ENCODE measurements around the gene PRPF19. TPM values are rescaled to one million over a fixed set of nuclear protein-coding genes. Genes with fewer than 3 reads are reported as not detected.

The PRPF19 gene
- total RNA-seq, 4 donors from 2014 or later: 65.0 to 90.2 (median 84.1) TPM

DNA sequence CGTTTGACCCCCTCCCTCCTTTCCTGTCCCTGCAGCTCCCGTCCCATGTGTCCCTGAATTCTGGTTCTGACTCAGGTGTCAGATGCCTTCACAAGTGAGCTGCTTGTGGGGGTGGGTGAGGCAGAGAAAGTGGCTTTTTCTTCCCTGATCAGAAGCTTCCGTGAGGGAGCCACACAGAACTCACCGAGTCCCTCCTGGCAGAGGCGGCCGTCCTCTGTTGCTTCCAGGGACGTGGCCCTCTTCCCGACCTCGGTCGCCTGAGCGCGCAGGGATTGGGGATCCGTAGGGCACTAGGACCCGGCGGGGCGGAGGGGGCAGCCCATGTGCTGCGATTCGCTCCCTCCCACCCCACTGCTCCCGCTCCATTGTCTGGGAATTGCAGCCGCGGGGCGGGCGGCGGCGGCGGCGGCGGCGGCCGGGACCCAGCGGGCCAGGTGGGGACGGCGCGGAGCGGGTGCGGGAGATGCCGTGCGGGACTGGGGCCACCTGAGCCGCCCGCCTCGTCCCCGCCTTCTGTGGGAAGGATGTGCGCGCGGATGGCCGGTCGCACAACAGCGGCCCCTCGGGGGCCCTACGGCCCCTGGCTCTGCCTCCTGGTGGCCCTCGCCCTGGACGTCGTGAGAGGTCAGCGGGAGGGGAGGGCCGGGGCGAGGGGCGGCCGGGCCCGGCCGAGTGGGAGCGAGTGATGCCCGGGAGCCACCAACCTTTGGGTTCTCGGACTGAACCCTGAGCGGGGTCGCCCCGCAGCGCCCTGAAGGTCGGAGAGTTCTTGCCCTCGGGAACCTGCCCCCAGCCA lies 17.9 kb upstream of the PRPF19 start, which contains the start of gene TMEM132A:
Gene TMEM132A (plus strand): TSS at position 351 of the 796 bp plus-strand sequence. CDS start 174 bp downstream, at position 525.
- H3K36me3 ChIP-seq: peaks cover 31 to 53% (median 32%) of the 10 kb centered on the region in 3 donors
- peaks cover 0 to 30% (median 0%) of the 10 kb centered on the region in 4 donors for H3K27me3 ChIP-seq
- H3K4me1 ChIP-seq: peaks cover 28 to 67% (median 35%) of the 10 kb centered on the region in 3 donors
- intact Hi-C loops (cut with DNase I): no loop called here
- 0% methylated on average over 2 of the region's 69 CpGs; no CpG with 5 or more reads in 1 of the 2 donors for WGBS, 2 donors
- peak within 1 kb of the TSS; percentile 57 to 81 (median 63) for H3K4me3 ChIP-seq
- H3K27ac ChIP-seq: peak within 1 kb of the TSS; percentile 7 to 74 (median 50)
- no peak for DNase-seq
- H3K9me3 ChIP-seq: no peaks in the 10 kb centered on the region
- TF ChIP-seq, protein P1, sequence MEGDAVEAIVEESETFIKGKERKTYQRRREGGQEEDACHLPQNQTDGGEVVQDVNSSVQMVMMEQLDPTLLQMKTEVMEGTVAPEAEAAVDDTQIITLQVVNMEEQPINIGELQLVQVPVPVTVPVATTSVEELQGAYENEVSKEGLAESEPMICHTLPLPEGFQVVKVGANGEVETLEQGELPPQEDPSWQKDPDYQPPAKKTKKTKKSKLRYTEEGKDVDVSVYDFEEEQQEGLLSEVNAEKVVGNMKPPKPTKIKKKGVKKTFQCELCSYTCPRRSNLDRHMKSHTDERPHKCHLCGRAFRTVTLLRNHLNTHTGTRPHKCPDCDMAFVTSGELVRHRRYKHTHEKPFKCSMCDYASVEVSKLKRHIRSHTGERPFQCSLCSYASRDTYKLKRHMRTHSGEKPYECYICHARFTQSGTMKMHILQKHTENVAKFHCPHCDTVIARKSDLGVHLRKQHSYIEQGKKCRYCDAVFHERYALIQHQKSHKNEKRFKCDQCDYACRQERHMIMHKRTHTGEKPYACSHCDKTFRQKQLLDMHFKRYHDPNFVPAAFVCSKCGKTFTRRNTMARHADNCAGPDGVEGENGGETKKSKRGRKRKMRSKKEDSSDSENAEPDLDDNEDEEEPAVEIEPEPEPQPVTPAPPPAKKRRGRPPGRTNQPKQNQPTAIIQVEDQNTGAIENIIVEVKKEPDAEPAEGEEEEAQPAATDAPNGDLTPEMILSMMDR (IDR thresholded peaks at IDR 0.05): no peak
- TF ChIP-seq POLR2A (IDR thresholded peaks at IDR 0.05): peak in 1 of 4 donors; percentile 60

DNA sequence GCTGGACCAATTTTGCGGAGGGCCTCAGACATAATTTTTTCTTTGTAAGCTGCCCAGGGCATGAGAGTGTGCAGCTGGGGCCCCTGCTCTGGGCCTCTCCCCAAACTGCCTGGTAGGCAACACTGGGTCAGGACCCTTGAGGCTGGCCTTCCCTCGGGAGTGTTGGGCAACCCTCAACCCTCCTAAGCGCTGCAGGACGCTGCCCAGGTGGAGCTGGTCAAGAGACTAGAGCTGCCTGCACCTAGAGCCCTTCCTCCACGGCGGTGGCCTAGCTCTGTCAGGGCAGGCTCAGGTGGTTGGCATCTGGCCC lies 17.4 kb upstream of the PRPF19 start:
- Histone ChIP-seq H3K4me3 (peak overlapping the region in 3 of 4 donors; percentile 57 to 81 (median 68)), H3K27me3 (peaks cover 0 to 30% (median 0%) of the 10 kb centered on the region in 4 donors), H3K4me1 (peaks cover 32 to 73% (median 40%) of the 10 kb centered on the region in 3 donors), H3K27ac (peak overlapping the region in 2 of 4 donors; percentile 40 to 59), H3K9me3 (no peaks in the 10 kb centered on the region), H3K36me3 (peaks cover 31 to 48% (median 32%) of the 10 kb centered on the region in 3 donors)
- DNase-seq: no peak
- intact Hi-C loops (cut with DNase I): no loop called here
- TF ChIP-seq, protein P1 (IDR thresholded peaks at IDR 0.05): no peak
- TF ChIP-seq POLR2A (IDR thresholded peaks at IDR 0.05): no peak
- 71 to 80% methylated on average over 1 of the region's 6 CpGs for WGBS, 2 donors

DNA sequence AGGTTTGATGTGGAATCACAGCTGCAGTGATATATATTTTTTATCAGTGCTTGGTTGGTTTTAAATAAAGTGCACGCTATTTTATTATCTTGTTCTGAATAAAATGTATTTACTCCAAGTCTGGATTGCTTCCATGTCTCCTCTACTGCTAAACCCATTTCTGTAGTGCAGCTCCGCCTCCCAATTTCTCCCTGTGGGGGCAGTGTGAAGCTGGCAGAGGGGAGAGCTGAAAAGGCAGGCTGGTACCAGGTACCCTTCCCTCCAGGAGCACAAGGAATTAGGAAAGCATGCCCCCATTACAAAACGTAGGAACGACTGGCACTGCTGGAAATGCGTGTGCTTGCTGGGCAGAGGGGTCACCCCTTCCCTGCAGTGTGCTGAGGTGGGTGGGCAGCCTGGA lies 16.9 kb upstream of the PRPF19 start:
- no peak overlapping the region for H3K27ac ChIP-seq

DNA sequence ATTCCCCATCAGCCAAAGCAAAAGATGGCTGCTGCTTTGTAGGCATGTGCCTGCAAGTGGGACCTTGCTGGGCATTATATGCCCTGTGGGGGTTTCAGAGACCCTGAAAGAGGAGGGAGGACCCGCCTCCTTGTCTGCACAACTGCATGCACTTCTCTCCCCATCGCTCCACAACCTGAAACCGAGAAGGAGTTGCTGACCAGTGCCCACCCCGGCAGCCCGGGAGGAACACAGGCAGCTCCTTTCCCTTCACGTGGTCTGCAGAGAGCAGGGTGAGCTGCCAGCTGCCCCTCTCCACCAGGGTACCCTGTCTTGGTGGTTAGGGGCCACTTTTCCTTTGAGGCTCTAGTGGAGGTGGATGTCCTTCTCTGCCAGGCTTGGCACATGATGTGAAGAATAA lies 16.5 kb upstream of the PRPF19 start:
- Histone ChIP-seq H3K27ac (no peak overlapping the region), H3K9me3 (no peaks in the 10 kb centered on the region), H3K27me3 (peaks cover 0 to 30% (median 0%) of the 10 kb centered on the region in 4 donors), H3K4me1 (peaks cover 39 to 77% (median 48%) of the 10 kb centered on the region in 3 donors), H3K36me3 (peaks cover 31 to 42% (median 32%) of the 10 kb centered on the region in 3 donors), H3K4me3 (no peak overlapping the region)
- TF ChIP-seq, protein P1 (IDR thresholded peaks at IDR 0.05): no peak
- TF ChIP-seq POLR2A (IDR thresholded peaks at IDR 0.05): no peak
- intact Hi-C loops (cut with DNase I): no loop called here
- 75 to 90% methylated on average over 2 of the region's 6 CpGs for WGBS, 2 donors
- no peak for DNase-seq

More for the DNA sequence above, 16.9 kb upstream of the PRPF19 start:
- peaks cover 31 to 44% (median 32%) of the 10 kb centered on the region in 3 donors for H3K36me3 ChIP-seq
- TF ChIP-seq, protein P1 (IDR thresholded peaks at IDR 0.05): no peak
- TF ChIP-seq POLR2A (IDR thresholded peaks at IDR 0.05): no peak
- H3K4me3 ChIP-seq: no peak overlapping the region
- peaks cover 36 to 77% (median 44%) of the 10 kb centered on the region in 3 donors for H3K4me1 ChIP-seq
- no peaks in the 10 kb centered on the region for H3K9me3 ChIP-seq
- H3K27me3 ChIP-seq: peaks cover 0 to 30% (median 0%) of the 10 kb centered on the region in 4 donors
- intact Hi-C loops (cut with DNase I): no loop called here
- 70 to 74% methylated on average over 3 to 4 of the region's 5 CpGs for WGBS, 2 donors
- DNase-seq: no peak

DNA sequence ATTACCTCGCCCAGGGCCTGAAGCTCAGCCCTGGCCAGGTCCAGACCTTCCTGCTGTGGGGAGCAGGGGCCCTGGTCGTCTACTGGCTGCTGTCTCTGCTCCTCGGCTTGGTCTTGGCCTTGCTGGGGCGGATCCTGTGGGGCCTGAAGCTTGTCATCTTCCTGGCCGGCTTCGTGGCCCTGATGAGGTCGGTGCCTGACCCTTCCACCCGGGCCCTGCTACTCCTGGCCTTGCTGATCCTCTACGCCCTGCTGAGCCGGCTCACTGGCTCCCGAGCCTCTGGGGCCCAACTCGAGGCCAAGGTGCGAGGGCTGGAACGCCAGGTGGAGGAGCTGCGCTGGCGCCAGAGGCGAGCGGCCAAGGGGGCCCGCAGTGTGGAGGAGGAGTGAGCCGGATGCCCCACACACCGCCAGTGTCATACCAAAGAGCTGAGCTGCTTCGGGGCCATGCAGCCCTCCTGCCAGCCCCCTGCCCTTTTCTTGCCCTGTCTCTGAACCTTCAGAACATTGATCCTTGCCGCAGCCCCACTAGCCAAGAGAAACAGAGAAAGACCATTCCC lies 15.5 kb upstream of the PRPF19 start:
- H3K4me3 ChIP-seq: no peak overlapping the region
- 74 to 87% methylated on average over 3 to 5 of the region's 23 CpGs for WGBS, 2 donors
- no peaks in the 10 kb centered on the region for H3K9me3 ChIP-seq
- DNase-seq: no peak
- no peak overlapping the region for H3K27ac ChIP-seq
- no peak for TF ChIP-seq POLR2A (IDR thresholded peaks at IDR 0.05)
- TF ChIP-seq, protein P1 (IDR thresholded peaks at IDR 0.05): no peak
- intact Hi-C loops (cut with DNase I): no loop called here
- H3K36me3 ChIP-seq: peaks cover 31 to 42% (median 32%) of the 10 kb centered on the region in 3 donors
- H3K4me1 ChIP-seq: peaks cover 48 to 77% (median 48%) of the 10 kb centered on the region in 3 donors
- H3K27me3 ChIP-seq: peaks cover 0 to 24% (median 0%) of the 10 kb centered on the region in 4 donors
